ENCODE data around the gene DOK7.

Gene DOK7

GRCh38 chr4:3476936-3477749, 14.0 kb downstream of the DOK7 start:
- no peak for DNase-seq

DNA sequence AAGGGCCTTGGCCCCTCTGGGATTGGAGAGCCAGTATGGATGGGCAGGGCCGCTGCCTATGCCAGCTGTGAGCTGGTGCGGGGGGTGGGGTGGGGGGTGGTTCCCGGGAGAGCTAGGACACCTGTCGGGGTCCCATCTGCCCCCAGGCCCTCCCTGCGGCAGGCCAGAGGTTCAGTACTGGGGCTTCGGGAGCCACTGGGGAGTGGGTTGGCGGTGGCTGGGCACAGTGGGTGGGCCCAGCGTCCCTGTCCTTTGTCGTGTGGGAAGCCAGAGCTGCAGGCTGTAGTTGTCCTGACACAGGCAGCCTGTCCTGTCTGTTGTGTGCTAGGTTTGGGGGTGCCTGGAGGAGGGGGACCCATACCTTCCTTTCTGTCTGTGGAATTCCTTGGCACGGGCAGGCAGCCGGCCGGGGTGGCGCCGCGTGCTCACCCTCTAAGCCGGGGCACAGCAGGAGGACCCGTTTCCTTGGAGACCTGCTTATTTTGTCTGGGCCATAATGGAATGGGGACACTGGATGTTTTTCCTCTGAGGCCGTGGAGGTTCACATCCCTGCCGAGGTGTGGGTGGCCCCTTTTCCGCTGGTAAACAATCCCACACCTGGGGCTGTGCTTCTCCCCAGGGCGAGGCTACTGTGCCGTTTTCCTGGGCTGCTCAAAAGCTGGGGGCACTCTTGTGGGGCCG, 14.8 kb downstream of the DOK7 start:
- DNase-seq: no peak

- DNase-seq: no peak
Measured at GRCh38 chr4:3478446-3479357, 15.6 kb downstream of the DOK7 start.

DNA sequence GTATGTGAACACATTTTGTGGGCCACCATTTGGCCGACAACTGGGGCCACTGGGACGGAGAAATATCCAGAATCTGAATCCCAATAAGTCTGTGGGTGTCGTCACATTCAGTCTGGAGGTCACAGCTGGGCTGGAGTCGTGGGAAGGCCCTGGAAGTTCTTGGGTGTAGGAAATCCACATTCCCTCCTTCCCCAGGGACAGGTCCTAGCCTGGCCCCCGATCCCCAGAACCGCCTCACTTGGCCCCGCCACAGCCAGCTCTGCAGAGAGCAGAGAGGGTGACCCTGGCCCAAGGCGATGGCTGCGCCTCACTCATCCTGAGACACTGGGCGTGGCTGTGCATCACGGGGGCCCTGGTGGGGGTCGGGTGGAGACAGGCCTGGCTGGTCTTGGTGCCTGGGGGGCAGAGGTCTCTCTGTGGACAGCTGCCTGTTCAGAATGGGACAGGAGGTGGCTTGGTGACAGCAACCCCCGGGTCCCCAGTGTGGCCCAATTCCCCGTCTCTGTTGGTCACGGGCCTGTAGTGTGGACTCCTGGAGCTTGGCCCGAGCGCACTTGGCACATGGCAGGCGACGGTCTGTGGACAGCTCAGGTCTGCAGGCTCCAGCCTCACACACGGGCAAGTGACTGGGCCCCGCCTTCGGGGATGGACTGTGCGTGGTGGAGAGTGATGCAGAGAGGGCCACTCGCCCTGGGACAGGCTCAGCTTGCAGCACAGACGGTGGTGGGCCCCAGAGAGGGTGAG, 16.4 kb downstream of the DOK7 start:
- DNase-seq: no peak

DNA sequence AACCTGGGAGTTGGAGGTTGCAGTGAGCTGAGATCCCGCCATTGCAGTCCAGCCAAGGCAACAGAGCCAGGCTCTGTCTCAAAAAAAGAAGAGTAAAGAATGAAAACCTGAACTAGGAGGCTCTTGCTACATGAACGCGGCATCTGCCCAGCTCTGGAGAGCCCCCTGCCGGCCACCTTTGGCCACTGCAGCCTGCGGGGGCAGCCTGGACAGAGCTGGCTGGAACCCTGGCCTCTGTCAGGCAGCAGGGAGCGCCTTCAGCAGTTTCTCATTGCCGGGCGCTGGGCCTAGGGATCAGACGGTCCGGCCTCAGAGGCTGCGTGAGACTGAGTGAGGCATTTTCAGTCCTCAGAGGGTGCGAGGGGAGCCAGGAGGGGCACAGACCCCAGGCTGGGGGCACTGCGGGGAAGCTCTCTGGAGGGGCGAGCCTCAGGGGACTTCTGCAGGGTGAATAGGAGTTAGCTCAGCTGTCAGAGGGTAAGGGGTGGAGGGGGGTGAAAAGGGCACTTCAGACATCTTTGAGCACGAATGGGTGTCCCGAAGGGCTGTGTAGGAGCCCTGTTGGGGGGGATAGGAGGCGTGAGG, 17.5 kb downstream of the DOK7 start:
- no peak for DNase-seq

- no peak for DNase-seq
Measured at GRCh38 chr4:3481113-3481531, 18.0 kb downstream of the DOK7 start.

DNA sequence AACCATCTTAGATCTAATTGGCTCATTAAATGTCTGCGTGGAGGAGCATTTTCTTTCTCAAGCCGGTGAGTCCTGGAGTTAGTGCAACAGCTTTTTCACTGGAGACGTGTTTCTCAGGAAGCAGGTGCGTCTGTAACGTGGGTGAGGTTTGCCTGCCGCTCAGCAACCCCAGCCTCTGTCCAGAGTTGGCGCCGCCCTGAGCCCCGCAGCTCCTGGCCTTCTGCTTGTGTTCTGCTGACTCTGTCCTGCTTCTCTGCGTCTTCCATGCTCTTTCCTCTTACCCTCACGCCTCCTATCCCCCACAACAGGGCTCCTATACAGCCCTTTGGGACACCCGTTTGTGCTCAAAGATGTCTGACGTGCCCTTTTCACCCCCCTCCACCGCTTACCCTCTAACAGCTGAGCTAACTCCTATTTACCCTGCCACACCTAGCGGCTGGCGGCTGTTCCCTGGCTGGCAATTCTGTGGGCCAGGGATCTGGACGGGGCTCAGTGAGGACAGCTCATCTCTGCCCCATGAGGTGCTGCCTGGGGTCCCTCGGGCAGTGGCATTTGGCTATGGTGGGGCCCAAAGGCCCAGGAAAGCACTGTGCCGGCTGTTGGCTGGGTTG, 18.8 kb downstream of the DOK7 start:
- DNase-seq: no peak

- no peak for DNase-seq
Measured at GRCh38 chr4:3482707-3483106, 19.6 kb downstream of the DOK7 start.

DNA sequence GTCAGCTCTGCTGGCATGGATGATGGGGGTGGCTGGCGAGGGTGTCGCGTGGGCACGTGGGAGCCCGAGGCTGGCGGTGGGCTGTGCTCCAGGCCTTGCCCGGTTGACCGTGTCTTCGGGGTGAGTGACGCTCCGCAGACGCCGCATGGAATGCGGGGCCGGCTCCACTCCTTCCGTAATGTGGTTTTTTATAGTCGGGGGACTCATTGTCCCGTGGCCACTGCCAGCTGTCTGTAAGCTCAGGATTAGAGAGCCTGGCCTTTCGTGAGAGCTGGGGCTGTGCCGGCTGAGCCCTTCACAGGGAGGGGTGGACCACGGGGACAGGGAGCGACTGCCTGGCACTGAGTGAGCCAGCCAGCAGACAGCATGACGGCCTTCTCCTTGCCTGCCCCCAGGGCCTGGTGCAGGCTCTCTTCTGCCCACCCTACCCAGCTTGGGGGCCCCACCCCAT, 20.4 kb downstream of the DOK7 start:
- no peak for DNase-seq

DNA sequence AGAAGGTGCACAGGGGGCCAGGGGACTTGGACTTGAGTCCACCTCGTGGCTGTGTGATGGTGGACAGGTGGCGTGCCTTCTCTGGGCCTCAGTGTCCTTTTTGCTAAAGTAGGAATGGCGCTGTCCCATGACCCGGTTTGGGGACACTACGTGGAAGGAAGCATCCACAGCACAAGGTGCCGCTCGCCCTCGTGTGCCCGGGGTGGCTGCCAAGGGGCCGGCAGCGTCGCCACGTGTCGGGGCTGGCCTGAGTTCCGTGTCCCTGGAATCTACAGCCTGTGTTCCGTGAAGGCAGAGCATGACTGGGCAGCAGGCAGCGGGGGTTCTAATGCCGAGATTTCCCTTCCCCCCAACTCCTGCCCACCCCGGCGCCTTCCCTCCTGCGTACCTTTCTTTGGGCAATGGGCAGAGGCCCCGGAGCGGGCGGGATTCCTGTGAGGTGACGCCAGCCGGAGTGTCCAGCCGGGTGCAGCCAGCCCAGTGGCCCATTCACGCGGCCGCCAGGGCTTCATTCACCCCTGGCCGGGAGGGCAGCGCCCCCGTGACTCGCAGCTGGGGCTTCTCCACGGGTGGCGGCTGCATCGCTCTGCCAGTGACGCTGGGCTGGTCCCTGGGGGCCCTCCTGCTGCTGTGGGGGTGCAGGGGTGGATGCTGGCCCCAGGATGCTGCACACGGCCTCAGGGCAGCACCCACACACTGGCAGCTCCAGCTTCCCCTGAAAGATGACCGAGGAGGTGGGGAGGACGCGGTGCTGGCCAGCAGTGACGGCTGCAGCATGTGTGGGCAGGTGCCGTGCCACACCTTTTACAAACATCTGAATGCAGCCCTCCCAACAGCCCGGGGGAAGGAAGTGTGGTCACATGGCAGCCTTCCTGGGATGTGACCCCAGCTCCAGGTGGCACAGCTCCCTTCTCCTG, 21.2 kb downstream of the DOK7 start:
- DNase-seq: no peak

DNA sequence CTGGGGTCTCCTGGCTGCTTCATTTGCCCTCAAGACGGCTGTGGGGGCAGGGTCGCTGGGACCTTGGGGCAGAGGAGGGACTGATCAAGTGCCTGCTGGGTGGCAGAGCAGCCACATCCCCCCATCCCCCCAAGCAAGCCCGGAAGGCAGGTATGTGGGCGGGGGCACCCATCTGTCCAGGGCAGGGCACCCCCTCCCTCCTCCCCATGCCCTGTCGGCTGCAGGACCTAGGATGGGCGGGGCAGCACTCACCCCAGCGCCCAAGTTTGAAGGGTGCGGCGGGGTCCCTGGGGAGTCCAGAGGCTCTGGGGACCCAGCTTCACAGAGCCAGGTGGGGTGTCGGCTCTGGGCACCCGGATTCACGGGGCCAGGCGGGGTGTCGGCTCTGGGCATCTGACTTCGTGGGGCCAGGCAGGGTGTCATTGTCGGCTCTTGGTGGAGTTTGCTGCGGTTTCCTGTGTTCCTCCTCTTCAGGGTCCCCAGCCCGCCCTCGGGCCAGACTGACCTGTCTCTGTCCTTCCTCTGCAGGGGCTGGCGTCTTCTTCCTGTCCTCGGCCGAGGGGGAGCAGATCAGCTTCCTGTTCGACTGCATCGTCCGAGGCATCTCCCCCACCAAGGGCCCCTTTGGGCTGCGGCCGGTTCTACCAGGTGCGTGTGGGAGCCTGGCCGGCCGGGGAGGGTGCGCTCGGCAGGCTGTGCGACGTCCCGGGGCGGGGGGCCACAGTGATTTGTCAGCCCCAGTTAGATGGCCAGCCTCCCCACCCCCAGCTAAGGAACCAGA, 22.1 kb downstream of the DOK7 start:
- no peak for DNase-seq

- DNase-seq: no peak
Measured at GRCh38 chr4:3485886-3486540, 22.9 kb downstream of the DOK7 start.

- no peak for DNase-seq
Measured at GRCh38 chr4:3486541-3487540, 23.7 kb downstream of the DOK7 start.

GRCh38 chr4:3487861-3488260, 24.8 kb downstream of the DOK7 start:
- DNase-seq: no peak

- no peak for DNase-seq
Measured at GRCh38 chr4:3488820-3489219, 25.7 kb downstream of the DOK7 start.

DNA sequence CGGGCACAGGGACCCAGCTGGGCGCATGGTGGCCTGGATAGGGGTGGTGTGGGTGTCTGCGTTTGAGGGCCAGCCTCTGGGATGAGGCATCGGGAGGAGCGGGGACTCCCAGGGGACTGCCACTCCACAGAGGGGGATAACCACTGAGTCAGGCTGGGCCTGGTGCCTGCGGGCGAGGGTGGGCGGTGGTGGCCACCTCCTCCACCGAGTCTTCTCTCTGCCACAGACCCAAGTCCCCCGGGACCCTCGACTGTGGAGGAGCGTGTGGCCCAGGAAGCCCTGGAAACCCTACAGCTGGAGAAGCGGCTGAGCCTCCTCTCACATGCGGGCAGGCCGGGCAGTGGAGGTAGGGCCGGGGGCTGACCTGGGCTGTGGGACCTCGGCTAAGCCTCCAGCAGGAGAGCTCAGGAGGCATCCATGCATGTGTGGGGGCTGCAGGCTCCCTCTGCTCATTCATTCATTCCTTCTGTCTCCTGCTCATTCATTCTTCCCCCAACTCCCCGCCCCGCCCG, 26.4 kb downstream of the DOK7 start:
- no peak for DNase-seq

DNA sequence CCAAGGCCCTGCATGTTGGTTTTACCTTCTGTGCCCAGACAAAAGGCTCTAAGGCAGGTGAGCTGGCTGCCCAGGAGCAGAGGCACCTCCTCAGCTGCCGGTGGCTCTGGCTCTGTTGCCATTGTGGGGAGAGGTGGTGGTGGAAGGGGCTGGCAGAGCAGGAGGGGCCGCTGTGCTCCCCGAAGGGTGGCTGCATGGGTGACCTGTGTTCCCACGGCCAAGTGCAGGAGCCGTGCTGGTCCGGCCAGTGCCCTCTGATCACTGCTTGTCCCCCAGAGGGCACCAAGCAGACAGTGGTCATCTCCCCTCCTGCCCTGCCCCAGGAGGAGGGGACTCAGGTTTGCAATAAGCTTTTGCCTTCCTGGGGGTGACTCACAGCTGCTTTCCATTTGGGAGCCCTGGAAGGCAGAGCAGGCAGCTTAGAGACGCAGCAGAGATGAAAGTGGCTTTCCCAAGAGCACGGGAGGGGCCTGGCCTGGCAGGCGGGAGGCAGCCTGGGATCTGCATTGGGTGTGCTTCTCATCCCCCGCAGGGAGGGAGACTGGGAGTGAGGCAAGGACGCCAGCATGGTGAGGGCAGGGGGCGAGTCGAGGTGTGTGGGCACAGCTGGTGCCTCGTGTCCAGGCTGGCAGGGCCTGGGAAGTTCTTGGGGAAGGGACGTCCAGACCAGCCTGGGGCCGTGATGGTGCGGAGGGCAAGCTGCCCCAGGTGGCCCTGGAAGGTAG, 28.7 kb downstream of the DOK7 start:
- no peak for DNase-seq

Data from DMS79 (cell line).